SU-DHL-6 (cell line): ENCODE data around the gene ECI2.
"Not testable (repeated sequence)": the region's sequence is repeated elsewhere in the genome, so short reads cannot be mapped to it uniquely, and the experiment has no call there.

Source experiments
- H2AFZ ChIP-seq: fragments of 200-600 bp; sonication (generic); 2 replicates; pipeline ENCODE4 v1.6.1; 2014; ENCODE audit warnings: low read depth, mild to moderate bottlenecking, moderate library complexity, mixed read lengths, antibody characterized with exemption, low read length; ENCODE audit not compliant: severe bottlenecking
- H3F3A ChIP-seq: fragments of 200-600 bp; shearing (Covaris generic); 2 replicates; pipeline ENCODE4 v1.6.0; 2016; ENCODE audit warnings: antibody characterized with exemption, mild to moderate bottlenecking; ENCODE audit not compliant: insufficient read depth
- H3K27ac ChIP-seq: fragments of 200-600 bp; sonication (generic); 2 replicates; pipeline ENCODE4 v1.5.1; 2016; ENCODE audit warnings: low read depth, mild to moderate bottlenecking, low read length, moderate library complexity, mixed read lengths
- H3K27me3 ChIP-seq: fragments of 200-600 bp; sonication (generic), shearing (Covaris generic); 2 replicates; pipeline ENCODE4 v1.6.0; 2014; ENCODE audit warnings: mild to moderate bottlenecking, low read length
- H3K36me3 ChIP-seq: fragments of 200-600 bp; sonication (generic); 2 replicates; pipeline ENCODE4 v1.6.1; 2014; ENCODE audit warnings: mild to moderate bottlenecking, low read length, mixed read lengths
- H3K4me2 ChIP-seq: fragments of 300-600, 200-600 bp; shearing (Covaris generic), sonication (generic); 2 replicates; pipeline ENCODE4 v1.6.0; 2014; ENCODE audit warnings: low read length, low read depth, mild to moderate bottlenecking; ENCODE audit not compliant: poor library complexity, severe bottlenecking
- H3K4me3 ChIP-seq: fragments of 200-600 bp; sonication (generic); 2 replicates; pipeline ENCODE4 v1.5.1; 2014; ENCODE audit warnings: antibody characterized with exemption, low read length, mild to moderate bottlenecking, mixed read lengths; ENCODE audit not compliant: insufficient read depth, poor library complexity, severe bottlenecking
- H3K79me2 ChIP-seq: fragments of 200-600 bp; sonication (generic); 2 replicates; pipeline ENCODE4 v1.6.1; 2014; ENCODE audit warnings: mild to moderate bottlenecking, low read length, moderate library complexity; ENCODE audit not compliant: insufficient read depth
- H3K9ac ChIP-seq: fragments of 200-600 bp; sonication (generic); 2 replicates; pipeline ENCODE4 v1.7.0; 2014; ENCODE audit warnings: mild to moderate bottlenecking, low read length
- H3K9me2 ChIP-seq: fragments of 200-600 bp; sonication (generic); replicated peaks from 2 replicates; pipeline ENCODE4 v1.6.1; 2014; ENCODE audit warnings: low read length; ENCODE audit not compliant: insufficient read depth
- H3K9me3 ChIP-seq: fragments of 200-600 bp; sonication (generic); 2 replicates; pipeline ENCODE4 v1.6.1; 2014; ENCODE audit warnings: low read length, mixed read lengths; ENCODE audit not compliant: insufficient read depth
- H4K20me1 ChIP-seq: fragments of 200-600 bp; sonication (generic); 2 replicates; pipeline ENCODE4 v1.6.1; 2014; ENCODE audit warnings: low read depth, mild to moderate bottlenecking, antibody characterized with exemption, low read length, moderate library complexity, mixed read lengths
- CTCF ChIP-seq: fragments of 200-600 bp; sonication (generic); IDR thresholded peaks from one replicate; pipeline ENCODE4 v1.5.1; 2017; ENCODE audit warnings: antibody characterized with exemption, mild to moderate bottlenecking, low read length, moderate library complexity; ENCODE audit not compliant: insufficient read depth, poor library complexity, severe bottlenecking
- EZH2phosphoT487 ChIP-seq: fragments of 200-600 bp; sonication (generic), shearing (Covaris generic); conservative IDR thresholded peaks from 2 replicates; pipeline ENCODE4 v1.6.1; 2018; ENCODE audit warnings: mild to moderate bottlenecking, antibody characterized with exemption, low read length, moderate library complexity, mixed read lengths

ECI2 gene

GRCh38 chr6:4112366-4112765 is 23.0 kb downstream of the ECI2 start:
- no peak overlapping the region for H3K4me3 ChIP-seq
- no peak overlapping the region for H3K9ac ChIP-seq
- no peaks in the 10 kb centered on the region for H3K79me2 ChIP-seq
- H3K27ac ChIP-seq, result no peak overlapping the region
- no peaks in the 10 kb centered on the region for H3K27me3 ChIP-seq
- no peaks in the 10 kb centered on the region for H3K36me3 ChIP-seq
- no peak overlapping the region for H2AFZ ChIP-seq
- H4K20me1 ChIP-seq, result no peaks in the 10 kb centered on the region
- H3K4me2 ChIP-seq, result no peak overlapping the region
- H3K9me2 ChIP-seq, result no peaks in the 10 kb centered on the region
- H3K9me3 ChIP-seq, result no peaks in the 10 kb centered on the region
- H3F3A ChIP-seq, result no peaks in the 10 kb centered on the region
- no peak for TF ChIP-seq CTCF
- no peak for TF ChIP-seq EZH2phosphoT487

- H4K20me1 ChIP-seq, H3K27me3 ChIP-seq, H3K4me2 ChIP-seq, H3K9me2 ChIP-seq, H3K79me2 ChIP-seq, H3K36me3 ChIP-seq, H3F3A ChIP-seq, H2AFZ ChIP-seq, H3K27ac ChIP-seq, H3K4me3 ChIP-seq, H3K9me3 ChIP-seq, H3K9ac ChIP-seq: not testable (repeated sequence)
Measured at GRCh38 chr6:4109363-4109815, 26.0 kb downstream of the ECI2 start.

GRCh38 chr6:4108561-4109093 is 26.7 kb downstream of the ECI2 start:
- H3K9ac ChIP-seq, result no peak overlapping the region
- H3K9me2 ChIP-seq, result no peaks in the 10 kb centered on the region
- H3K36me3 ChIP-seq, result no peaks in the 10 kb centered on the region
- no peak overlapping the region for H3K4me2 ChIP-seq
- no peaks in the 10 kb centered on the region for H3K27me3 ChIP-seq
- H2AFZ ChIP-seq, result no peak overlapping the region
- no peaks in the 10 kb centered on the region for H3K79me2 ChIP-seq
- H3K4me3 ChIP-seq, result no peak overlapping the region
- H3K27ac ChIP-seq, result no peak overlapping the region
- no peaks in the 10 kb centered on the region for H4K20me1 ChIP-seq
- TF ChIP-seq CTCF (no peak), EZH2phosphoT487 (no peak)
- no peaks in the 10 kb centered on the region for H3K9me3 ChIP-seq
- H3F3A ChIP-seq, result no peaks in the 10 kb centered on the region

GRCh38 chr6:4107873-4108272 is 27.5 kb downstream of the ECI2 start:
- Histone ChIP-seq H3F3A (no peaks in the 10 kb centered on the region), H3K9me3 (no peaks in the 10 kb centered on the region), H2AFZ (no peak overlapping the region), H3K36me3 (no peaks in the 10 kb centered on the region), H3K9ac (no peak overlapping the region), H3K4me2 (no peak overlapping the region), H3K27ac (no peak overlapping the region), H3K79me2 (no peaks in the 10 kb centered on the region), H3K27me3 (no peaks in the 10 kb centered on the region), H4K20me1 (no peaks in the 10 kb centered on the region), H3K4me3 (no peak overlapping the region), H3K9me2 (no peaks in the 10 kb centered on the region)
- no peak for TF ChIP-seq CTCF
- TF ChIP-seq EZH2phosphoT487, result no peak
